HG03342 (cell line): ENCODE results near the gene FAM210B.
"Not testable (repeated sequence)": the region's sequence is repeated elsewhere in the genome, so short reads cannot be mapped to it uniquely, and the experiment has no call there.

Experiments
- ATAC-seq: cut with Tn5 transposase; IDR thresholded peaks from one replicate; pipeline ENCODE4 v1.9.1; 2021; ENCODE audit warnings: mild to moderate bottlenecking, moderate library complexity; ENCODE audit not compliant: unreplicated experiment

The FAM210B gene

DNA sequence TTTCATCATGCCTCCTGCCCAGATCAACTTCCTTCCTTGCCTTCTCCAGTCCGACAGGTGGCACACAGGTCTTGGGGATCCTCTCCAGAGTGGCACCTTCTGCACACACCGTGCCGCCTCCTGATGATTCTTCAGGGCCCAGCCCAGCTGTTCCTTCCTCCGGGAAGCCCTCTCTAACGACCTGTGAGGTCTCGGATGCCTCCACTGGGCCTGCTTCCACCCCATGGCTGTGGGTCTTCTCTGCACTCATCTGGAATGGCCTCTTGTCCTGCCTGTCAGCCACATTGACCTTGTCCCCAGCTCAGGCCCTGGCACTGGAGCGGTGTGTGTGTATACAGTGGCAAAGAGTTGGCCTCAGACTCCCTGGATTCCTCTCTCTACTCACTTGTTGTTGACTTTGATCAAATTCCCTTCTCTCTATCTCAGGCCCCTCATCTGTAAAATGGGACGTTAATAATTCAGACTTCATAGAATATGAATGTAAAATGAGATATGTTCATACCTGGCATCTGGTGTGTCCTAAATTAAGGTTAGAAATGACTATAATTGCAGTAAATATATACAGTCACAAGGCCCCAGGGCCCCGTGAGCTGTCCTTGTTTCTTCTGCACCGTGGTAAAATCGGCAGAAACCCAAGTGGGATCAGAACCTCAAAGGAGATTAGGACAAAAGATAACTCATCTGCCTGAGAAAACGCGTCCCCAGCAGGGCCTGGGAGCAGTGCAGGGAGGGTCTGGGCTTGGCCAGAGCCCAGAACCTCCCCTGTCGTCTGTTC is 1.5 kb downstream of the FAM210B start:
- no peak for ATAC-seq

DNA sequence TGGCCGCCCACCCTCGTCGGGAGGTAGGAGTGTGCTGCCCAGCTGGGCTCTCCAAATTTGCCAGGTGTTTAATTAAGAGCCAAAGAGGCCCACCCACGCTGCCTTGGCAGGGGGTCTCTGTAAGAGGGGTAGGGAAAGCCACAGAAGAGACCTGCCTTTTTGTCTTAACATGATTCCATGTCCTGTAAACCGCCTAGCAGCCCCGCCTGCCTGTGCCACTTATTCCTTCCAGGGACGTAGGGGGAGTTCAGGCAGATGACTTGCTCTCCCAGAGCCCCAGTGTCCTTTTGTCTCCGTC is 2.1 kb downstream of the FAM210B start:
- ATAC-seq: no peak

DNA sequence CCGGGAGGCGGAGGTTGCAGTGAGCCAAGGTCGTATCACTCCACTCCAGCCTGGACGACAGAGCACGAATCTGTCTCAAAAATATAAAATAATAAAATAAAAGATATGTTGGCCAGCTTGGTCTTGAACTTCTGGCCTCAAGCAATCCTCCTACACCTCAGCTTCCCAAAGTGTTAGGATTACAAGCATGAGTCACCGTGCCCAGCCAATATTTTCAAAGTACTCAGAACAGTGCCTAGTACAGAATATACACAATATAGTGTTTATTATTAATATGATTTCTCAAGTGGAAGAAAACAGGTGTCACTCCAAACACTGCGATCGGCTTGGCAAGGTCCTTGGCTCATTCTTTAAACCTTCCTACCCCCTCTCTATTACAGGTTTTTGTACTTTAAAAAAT is 3.1 kb downstream of the FAM210B start:
- no peak for ATAC-seq

DNA sequence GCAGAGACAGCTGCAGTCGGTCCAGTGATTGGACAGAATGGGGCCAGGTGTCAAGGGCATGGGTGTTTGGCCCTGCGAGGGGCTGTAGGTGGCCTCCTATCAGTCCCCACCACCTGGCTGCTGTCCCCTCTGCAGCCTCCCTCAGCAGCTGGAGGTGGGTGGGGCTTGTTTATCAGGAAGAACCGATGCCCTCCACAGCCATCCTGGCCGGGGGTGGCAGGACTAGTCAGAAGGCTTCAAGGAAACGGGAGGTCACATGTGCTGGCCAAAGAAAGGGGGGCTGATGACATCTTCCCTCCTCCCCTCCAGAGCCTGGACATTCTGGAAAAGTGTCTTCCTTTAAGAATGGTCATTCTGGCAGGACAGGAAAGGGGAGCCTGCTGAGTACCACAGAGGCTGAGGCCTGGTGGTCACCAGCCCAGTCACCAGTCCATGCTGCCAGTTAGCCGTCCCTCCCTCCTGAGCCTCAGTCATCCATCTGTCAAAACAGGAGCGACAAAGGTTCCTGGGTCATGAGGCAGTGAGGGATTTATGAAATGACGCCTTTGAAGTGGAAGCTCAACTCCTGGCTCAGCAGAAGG is 4.1 kb downstream of the FAM210B start:
- no peak for ATAC-seq

DNA sequence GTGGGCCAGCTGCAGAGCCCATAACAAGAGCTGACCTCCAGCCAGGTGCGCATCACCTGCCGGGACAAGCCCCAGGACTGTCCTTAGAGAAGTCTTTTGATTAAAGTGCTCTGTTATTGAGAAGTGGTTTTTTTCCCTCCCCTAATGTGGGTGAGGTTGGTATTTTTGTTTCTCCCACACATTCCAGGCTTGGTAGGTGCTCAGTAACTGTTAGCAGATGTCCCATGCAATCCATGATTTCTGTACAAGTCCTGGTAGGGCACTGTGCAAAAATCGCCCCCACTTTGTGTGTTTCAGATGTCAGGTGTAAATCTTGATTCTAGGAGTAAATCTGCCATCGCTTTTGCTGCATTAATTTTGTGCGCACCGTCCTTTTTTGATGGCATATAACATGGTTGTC is 4.7 kb downstream of the FAM210B start:
- ATAC-seq: no peak

GRCh38 chr20:56368351-56369134 is 9.8 kb downstream of the FAM210B start:
- no peak for ATAC-seq

DNA sequence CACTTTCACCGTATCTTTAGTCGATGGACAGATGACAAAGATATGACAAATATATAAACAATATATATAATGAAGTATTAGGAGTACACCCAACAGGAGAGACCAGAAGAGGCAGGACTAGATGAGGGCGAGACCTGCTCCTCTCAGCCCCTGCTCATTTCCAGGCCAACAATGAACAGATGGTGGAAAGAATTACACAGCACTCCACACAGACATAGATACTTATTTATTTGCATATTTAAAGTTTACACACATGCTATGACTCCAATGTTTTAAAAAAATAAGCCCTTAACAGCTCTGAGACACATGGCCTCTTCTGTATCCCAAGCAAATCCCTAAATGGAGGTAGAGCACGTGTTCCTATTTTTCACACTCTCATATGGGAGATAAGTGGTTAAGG is 10.4 kb downstream of the FAM210B start:
- no peak for ATAC-seq

- no peak for ATAC-seq
These were observed 13.2 kb downstream of the FAM210B start for GRCh38 chr20:56371977-56372376.

DNA sequence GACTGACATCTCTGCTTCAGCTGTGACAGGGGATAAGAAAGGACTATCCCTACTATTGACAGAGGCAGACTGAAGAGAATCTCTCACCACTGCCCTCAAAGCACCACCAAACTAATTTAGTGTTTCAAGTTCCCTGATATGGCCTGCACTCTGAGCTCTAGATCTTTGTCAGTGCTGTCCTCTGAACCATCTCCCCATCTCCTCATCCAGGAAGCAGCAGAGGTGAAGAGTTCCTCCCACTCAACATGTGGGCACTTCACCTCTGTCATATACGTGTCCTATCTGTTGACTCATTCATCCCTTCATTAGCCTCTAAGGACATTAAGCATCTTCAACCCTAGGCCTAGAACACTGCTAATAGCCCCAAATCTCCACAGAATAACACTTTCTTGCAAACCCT is 14.1 kb downstream of the FAM210B start:
- no peak for ATAC-seq

GRCh38 chr20:56373942-56374341 is 15.2 kb downstream of the FAM210B start:
- ATAC-seq: no peak

GRCh38 chr20:56376331-56376730 is 17.6 kb downstream of the FAM210B start:
- ATAC-seq: no peak

GRCh38 chr20:56378386-56378785 is 19.6 kb downstream of the FAM210B start:
- ATAC-seq: no peak

DNA sequence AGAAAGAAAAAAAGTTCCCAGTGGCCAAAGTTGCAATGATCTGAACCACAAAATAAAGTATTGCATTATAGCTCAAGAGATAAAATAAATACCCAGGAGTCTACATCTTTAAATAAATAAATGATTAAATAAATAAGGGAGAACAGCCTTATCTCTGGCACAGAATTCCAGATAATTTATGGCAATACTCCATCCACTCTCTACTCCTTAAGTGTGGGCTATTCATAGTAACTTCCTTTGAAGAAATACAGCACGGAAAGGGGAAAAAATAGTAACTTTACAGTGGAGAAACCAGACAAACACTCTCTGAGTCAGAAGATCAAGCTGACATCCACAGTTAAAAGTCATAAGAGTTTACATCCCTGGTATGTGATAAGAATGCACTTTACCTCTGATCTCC is 21.6 kb downstream of the FAM210B start:
- ATAC-seq: no peak

DNA sequence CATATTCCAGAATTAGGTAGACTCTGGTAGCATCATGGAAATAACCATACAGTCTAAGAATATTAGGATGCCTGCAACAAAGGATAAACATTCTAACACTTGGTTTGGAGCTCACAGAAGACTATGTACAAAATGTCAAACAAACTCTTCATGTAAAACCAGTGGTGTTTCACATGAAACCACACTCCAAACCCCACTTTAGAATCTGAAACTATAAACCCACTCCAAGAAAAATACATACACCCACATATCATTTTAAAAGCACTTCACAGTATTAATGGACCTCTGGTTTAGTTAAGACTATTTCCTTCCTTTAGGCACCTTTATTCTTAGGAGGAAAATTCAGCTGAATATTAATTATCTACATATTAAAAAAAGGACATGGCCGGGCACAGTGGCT is 22.7 kb downstream of the FAM210B start:
- ATAC-seq: no peak

GRCh38 chr20:56382696-56383095 is 23.9 kb downstream of the FAM210B start:
- ATAC-seq: no peak

DNA sequence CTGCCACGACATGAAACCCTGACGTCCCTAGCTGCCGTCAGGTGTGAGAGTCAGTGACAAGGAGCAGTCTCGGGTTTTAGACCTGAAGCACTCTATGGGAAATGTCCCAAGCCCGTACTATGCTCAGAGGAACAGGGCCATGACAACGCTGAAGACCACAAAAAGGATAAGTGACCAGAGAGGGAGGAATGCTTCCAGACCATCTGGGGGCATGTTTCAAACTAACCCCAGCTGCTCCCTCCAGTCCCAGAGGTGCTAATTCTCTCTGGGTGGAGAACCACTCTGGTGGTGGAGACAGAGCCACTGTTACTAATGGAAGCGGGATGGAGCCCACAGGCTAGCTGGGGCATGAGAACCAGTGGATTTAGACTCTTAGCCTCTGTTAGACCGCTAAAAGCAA is 24.6 kb downstream of the FAM210B start:
- ATAC-seq: no peak

- ATAC-seq: no peak
These were observed 26.4 kb downstream of the FAM210B start for GRCh38 chr20:56385130-56385529.

GRCh38 chr20:56386219-56386618 is 27.4 kb downstream of the FAM210B start:
- no peak for ATAC-seq

GRCh38 chr20:56388882-56389281 is 30.1 kb downstream of the FAM210B start:
- no peak for ATAC-seq

GRCh38 chr20:56389807-56390206 is 31.0 kb downstream of the FAM210B start:
- no peak for ATAC-seq

DNA sequence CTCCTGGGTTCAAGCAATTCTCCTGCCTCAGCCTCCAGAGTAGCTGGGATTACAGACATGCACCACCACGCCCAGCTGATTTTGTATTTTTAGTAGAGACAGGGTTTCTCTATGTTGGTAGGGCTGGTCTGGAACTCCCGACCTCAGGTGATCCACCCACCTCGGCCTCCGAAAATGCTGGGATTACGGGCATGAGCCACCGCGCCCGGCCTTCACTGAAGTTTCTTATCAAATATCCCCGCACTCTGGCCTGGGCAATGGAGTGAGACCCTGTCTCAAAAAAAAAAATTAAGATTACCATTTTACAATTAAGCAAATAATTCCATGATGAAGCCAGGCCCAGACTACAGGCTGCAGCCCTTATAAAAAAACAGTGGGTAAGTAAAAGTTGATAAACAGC is 31.6 kb downstream of the FAM210B start:
- not testable (repeated sequence) for ATAC-seq

GRCh38 chr20:56391037-56391436 is 32.3 kb downstream of the FAM210B start:
- no peak for ATAC-seq
